Limb (tissue), 2 donors: ENCODE results near the gene ODAM.
"Not testable (repeated sequence)": the region's sequence is repeated elsewhere in the genome, so short reads cannot be mapped to it uniquely, and the experiment has no call there.

Experiments used
- DNase-seq, 2 donors: peaks; one replicate each; pipeline ENCODE4 v3.0.0-alpha.2; 2016; ENCODE audit errors: extremely low spot score in 2 of 2

The ODAM gene, protein sequence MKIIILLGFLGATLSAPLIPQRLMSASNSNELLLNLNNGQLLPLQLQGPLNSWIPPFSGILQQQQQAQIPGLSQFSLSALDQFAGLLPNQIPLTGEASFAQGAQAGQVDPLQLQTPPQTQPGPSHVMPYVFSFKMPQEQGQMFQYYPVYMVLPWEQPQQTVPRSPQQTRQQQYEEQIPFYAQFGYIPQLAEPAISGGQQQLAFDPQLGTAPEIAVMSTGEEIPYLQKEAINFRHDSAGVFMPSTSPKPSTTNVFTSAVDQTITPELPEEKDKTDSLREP

DNA sequence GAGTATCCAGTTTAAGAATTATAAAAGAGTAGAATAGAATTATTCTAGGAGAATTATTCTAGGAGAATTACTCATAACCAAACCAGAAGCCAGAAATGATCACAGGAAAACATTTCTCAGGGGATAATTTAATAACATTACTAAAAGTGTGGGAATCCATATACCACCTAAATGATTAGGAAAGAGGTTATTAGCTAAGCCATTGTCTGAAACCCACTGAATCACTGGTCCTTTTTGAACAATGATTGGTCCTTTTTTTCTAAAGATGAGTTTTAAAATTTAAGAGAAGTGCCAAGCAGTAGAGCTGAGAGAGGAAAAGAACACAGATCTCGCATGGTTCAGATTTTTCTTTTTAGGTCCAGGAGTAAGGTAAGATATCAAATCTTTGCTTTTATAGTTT lies at the start of gene ODAM:
TSS of gene ODAM (plus strand) at position 301 of the 400 bp plus-strand sequence. CDS start 819 bp downstream, outside the sequence.
- DNase-seq: no peak

DNA sequence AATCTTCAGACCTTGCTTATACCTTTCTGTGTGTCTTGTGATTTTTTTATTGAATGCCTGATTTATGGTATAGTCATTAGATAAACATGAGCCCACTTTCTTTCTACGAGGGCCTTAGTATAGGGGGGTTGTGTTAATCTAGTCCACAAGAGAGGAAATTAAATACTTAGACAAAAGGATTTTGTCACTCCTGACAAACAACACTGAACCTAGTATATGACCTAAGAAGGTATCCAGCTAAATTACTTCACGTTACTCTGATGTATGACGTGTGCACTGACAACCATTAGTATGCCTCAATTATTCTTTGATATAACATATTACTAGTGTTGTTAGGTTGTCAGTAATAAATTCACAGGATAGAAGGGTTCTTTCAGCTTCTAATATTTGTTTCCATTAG lies 44.3 kb upstream of the ODAM start:
- no peak for DNase-seq

DNA sequence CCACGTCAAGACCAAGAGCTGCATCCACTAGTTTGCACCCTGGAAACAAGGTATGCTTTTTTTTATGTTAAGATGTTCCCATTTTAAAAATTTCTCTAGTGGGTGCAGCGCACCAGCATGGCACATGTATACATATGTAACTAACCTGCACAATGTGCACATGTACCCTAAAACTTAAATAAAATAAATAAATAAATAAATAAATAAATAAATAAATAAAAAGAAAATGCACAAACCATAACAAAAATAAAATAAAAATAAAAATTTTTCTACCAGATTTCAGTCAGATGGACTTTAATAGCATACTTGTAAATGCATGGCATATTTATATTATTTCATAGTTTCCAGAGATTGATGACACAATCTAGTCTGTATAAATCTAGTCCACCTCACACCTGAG lies 43.4 kb upstream of the ODAM start:
- DNase-seq: no peak

DNA sequence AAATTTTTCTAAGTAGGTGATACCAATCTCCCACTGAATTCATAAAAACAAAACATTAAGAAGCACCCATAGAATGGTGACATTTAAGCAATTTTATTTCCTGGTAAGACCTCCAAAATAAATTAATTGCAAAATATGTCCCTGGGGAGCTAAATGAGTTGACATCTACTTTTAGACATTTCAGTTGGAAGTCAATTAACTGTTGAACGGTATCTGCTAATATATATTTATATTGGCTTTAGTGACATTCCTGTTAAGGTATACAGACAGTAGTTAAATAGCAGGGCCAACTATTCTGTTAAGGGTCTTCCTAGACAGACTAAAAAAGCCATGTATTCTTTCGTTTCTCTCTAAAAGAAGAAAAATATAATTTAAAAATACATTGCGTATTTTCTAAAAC lies 41.6 kb upstream of the ODAM start, which contains the start of gene PRR27:
TSS of gene PRR27 (plus strand) at position 301 of the 400 bp plus-strand sequence. CDS start 139 bp downstream, outside the sequence.
- no peak for DNase-seq

DNA sequence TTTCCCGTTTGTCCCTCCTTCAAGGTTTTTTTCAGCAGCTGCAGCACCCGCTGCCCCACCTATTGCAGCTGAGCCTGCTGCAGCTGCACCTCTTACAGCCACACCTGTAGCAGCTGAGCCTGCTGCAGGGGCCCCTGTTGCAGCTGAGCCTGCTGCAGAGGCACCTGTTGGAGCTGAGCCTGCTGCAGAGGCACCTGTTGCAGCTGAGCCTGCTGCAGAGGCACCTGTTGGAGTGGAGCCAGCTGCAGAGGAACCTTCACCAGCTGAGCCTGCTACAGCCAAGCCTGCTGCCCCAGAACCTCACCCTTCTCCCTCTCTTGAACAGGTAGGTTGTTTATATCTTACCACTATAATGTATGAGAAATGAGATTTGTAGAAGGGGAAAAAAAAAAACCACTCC lies 36.9 kb upstream of the ODAM start:
- DNase-seq: no peak

DNA sequence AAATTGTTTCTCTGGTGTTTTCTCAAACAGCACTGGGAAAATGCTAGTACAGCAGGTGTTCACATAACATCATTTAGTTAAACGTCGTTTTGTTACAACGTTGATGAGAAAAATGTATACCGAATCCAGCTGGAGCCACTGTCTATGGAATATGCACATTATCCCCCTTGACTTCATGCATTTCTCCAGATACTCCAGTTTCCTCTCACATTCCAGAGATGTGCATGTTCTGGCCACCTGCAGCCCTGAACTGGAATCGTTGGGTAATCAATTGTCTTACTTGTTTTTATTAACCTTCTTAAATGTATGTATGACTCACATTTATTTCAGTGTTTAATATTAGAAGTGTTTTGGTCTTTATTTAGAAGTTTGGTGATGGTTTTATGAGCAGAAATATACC lies 18.4 kb upstream of the ODAM start:
- no peak for DNase-seq

DNA sequence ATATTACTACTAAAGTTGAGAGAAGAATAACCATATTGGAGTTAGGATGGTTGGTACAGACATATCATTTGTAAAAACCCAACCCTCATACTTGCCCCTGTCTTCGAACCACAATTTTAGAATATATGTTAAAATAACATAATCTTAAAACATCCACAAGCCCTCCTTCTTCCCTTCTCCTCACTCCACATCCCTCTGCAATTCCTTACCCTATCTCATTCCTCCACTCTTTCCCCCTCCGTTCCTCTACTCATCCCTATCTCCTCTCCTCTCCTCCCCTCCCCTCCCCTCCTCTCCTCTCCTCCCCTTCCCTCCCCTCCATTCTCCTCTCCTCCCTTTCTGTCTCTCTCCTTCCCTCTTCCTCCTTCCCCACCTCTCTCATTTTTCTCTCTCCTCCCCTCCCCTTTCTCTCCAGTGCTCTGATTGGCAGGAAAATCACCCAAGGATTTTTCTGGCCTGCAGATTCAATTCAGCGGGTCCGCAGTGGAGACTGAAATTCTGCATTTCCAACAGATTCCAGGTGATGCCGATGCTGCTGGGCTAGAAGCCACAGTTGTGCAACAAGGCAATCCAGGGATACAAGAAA lies 17.4 kb upstream of the ODAM start:
- no peak for DNase-seq

DNA sequence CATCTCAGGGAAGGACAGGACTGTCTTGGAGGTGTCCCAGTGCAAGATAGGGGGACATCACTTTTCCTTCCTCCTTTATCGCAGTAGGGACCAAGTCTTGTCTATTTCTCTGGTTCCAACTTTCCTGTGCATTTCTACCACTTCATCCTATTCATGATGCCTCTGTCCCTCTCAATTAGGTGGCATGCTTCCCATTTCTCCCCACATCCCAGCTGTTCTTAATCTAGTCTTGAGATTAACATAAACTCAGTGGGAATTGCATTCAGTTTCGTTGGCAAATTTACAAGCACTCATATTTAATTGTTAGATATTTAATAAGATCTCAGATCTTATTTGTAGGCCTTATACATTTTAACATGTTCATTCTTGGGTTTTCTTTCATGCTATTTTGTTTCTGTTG lies 15.7 kb upstream of the ODAM start:
- no peak for DNase-seq

DNA sequence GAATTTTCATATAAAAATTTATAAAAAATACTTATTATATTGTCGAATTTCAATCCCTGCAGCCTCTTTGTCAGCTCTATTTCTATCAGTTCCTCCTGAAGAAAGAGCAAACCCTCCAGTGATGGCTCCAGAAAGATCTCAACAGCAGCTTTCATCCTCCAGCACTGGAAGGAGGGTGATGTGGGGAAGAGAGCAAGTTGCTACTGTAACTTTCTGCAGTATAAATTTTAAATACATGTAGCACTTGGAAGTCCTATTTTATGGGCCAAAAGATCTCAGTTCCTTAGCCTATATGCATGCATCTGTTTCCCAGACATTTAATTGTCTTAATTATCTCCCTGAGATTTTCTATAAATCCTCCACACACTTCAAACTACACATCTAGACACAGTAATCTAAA lies 13.7 kb upstream of the ODAM start:
- DNase-seq: no peak

DNA sequence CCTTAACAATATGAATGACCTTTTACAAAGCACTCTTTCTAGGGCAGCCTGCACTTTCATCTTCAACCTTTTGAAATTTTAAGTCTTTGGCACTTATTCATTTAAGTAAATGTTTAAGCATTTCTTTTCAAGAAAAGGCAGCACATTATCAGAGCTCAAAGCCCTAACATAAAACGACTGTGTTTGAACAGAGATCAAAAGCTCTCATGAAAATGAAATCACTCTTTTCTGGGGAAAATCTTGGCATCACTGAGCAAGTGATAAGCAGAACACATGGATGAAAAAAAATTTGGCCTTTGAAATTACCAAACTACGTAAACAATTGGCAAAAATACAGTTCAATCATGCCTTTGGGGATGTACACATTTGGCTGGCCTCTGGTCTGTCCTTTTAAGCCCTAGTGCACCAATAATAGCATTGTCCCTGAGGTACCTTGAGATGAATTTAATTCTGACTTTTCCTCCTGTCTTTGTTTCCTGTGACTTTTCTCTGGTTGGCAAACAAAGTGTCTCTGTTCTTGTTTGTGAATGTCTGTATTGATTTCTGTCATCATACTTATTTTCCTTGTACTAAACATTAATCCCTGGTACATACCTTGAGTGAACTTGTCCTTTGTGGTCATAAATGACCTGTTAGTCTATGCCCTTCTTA lies 12.9 kb upstream of the ODAM start:
- no peak for DNase-seq

DNA sequence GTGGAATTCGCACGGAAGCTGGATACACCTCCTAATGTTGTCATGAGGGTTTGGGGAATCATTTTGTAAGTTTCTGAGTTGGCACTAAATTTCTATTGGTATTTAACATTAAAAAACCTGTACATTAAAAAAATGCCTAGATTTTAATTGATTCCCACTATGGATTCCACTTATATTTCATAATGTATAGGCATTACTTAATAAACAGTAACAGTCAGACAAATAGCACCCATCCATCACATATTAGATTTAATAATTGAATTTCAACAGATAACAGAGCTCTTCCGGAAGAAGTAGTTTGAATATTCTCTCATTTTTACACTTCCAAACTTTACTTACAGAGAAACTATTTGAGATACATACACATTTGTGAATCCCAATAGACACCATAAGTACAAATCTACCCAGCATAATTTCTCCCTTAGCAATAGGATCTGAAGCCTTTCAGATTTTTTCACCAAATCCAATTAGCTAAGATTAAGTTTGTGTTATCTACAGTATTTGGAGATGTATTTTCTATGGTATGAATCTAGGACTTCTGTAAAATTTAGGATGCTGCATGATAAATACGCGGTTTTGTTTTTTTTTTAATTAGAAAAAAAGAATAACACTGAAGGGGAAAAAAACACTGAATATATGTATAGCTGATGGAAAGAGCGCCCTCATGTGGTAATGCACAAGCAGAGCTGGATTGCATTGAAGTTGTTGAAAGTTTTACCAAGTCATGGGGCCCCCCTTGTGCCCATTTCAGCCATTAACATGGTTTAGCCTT lies 12.2 kb upstream of the ODAM start:
- no peak for DNase-seq

DNA sequence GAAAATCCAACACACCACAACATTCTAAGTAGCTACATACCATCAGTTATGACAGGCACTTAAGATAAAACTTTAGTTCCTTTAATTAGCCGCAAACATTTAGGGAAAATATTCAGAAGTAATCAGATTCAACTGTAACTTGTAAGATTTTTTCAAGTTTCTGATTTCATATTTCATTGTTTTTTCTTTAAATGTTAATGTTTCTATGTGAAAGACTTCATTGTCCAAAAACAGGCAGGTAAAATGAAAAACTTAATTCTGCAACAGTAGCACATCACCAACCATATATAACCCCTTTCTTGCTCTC lies 11.6 kb upstream of the ODAM start:
- no peak for DNase-seq

DNA sequence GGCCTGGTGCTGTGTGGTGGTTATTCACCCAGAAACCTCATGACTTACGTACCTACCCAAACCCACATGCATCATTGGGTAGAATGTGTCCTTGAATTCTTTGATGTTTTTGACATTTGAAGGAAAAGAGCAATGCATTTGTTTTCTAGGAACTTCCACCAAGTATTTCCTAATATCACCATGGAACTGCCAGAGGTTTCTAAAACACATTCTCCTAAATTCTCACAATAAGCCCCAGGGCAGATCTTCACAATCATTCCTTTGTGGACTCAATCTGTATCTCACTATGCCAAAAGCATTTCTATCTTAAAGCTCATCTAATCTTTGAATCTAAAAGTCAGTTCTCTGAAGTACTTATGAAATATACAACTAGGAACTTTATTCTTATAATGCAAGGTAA lies 8.3 kb upstream of the ODAM start:
- no peak for DNase-seq

DNA sequence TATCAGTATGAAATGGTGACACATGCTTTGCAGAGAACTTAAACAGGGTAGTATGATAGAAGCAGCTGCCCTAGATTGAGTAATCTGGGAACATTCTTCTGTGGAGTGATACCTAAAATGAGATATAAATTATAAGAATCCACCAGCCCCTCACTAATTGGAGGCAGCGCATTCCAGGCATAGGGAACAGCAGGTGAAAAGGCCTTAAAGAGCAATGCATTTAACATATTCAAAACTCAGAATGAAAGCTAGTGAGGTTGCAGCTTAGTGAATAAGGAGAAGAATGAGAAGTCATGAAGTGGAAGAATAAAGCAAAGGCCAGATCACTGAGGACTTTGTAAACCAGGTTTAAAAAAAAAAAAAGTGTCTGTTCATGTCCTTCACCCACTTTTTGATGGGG lies 4.9 kb upstream of the ODAM start:
- no peak for DNase-seq

DNA sequence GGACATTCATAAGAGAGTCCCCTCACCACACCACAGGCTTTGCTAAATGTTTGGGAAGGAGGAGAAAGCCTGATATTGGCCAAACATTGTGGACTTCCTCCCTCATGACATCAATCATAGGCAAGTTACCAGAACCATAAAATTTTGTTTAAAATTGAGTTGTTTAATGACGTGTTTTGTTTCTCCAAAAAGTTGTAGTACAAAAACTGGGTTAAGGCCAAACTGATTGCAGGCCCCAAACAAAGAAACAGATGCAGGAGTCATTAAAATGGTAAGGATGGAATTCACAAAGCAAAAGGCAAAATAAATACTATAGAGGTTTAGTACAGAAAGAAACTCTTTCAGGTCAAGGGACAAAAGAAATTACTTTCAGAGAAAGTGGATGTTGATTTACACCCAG lies 3.9 kb upstream of the ODAM start:
- DNase-seq: no peak

DNA sequence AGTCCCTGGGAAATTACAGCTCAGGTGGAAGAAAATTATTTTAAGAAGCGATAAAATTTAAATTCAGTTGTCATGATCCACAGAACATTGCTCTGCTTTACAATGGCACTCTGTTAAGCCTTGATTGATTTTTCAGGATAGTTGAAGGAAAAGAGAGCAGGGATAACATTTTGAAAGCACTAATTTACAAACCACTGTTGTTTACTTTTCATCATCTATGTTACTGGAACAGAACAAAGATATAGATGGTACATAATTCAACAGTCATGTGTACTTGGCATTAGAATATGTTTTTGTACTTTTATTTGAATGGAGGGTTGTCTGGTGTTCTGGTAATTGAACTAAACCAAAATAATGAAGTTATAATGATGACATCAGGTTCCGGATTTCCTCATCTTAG lies 2.6 kb upstream of the ODAM start:
- DNase-seq: no peak

DNA sequence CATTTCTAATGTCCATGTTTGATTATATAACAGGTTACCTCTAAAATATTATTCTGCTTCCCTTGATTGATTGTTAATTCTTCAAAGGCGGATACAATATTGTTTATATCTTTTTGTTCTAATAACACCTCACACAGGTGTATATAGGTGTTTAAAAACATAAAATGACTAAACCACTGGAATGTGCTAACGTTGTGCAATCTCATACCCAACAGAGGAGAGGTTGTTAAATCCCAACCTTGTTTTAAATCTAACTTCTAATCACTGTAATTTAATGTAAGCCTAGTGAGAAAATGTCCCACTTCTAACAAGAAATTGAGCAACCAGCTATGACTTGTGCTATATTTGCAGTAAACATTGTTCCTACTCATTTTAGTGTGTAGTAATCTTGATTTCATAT lies 1.3 kb downstream of the ODAM start:
- DNase-seq: no peak

DNA sequence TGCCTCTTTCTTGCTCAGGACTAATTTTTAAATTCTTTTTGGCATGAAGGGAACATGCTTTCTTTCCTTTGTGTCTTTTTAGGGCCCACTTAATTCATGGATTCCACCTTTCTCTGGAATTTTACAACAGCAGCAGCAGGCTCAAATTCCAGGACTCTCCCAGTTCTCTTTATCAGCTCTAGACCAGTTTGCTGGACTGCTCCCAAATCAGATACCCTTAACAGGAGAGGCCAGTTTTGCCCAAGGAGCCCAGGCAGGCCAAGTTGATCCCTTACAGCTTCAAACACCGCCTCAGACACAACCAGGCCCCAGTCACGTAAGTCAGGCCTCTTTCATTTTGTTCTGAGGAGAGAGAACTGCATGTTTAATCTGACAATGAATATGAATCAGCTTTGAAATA lies 2.3 kb downstream of the ODAM start:
- DNase-seq: no peak

DNA sequence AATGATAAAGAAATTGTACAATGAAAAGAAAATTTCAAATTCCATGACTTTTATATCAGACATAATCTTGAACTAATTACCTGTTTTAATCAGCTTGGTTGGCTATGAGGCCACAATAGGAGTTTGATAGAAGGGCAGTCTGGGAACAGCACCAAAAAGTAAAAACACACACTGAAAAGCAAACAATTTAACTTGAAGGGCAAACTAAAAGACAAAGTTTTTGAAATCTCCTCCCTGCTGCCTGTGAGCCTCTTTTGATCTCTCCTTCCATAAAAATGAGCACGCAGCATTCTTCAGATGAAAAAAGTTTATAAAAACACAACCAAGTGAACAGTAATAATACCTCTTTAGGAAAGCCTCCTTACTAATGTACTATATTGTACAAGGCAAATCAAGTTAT lies 8.1 kb downstream of the ODAM start:
- no peak for DNase-seq

DNA sequence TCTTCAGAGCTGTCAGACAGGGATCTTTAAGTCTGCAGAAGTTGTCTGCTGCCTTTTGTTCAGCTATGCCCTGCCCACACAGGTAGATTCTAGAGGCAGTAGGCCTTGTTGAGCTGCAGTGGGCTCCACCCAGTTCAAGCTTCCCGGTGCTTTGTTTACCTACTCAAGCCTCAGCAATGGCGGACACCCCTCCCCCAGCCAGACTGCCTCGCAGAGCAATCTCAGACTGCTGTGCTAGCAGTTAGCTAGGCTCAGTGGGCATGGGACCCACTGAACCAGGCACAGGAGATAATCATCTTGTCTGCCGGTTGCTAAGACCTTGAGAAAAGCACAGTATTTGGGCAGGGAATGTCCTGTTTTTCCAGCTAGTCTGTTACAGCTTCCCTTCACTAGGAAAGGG lies 17.2 kb downstream of the ODAM start:
- DNase-seq: not testable (repeated sequence)

DNA sequence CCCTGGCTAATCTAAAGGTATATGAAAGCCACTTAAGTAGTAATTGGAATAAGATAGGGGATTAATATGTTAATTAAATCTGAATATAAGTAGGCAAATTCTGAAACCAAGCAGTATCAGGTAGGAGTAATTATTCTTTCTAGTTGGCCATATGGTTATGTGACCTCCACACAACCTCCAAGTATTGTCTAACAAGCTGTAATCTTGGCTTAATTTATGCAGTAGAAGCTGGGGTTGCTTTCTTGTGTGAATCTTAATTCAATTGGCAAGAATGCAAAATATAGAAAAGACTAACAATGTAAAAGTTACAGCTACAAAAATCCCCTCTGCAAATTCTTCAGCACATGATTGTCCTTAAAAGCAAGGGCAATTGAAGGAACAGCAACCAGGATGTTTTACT lies 20.6 kb downstream of the ODAM start:
- DNase-seq: not testable (repeated sequence)

DNA sequence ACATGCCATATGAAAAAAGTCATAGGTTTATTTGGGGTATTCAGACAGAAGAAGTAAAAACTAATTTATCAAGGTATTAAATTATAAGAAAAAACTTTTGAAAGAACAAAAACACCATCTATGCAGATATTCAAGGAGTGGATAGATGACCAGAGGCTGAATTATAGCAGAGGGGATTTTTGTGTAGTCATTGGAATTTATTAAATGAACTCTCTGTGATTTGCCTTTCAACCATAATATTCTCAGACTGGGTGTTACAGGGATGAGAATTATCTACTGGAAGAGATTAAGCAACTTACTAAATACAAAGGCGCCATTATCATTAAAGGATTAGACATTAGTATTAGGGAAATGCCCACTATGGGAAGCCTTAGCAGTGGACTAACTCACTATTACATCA lies 21.0 kb downstream of the ODAM start:
- not testable (repeated sequence) for DNase-seq
